ENCODE measurements around the gene THOC2. TPM values are rescaled to one million over a fixed set of nuclear protein-coding genes. Genes with fewer than 3 reads are reported as not detected.

Gene THOC2, protein sequence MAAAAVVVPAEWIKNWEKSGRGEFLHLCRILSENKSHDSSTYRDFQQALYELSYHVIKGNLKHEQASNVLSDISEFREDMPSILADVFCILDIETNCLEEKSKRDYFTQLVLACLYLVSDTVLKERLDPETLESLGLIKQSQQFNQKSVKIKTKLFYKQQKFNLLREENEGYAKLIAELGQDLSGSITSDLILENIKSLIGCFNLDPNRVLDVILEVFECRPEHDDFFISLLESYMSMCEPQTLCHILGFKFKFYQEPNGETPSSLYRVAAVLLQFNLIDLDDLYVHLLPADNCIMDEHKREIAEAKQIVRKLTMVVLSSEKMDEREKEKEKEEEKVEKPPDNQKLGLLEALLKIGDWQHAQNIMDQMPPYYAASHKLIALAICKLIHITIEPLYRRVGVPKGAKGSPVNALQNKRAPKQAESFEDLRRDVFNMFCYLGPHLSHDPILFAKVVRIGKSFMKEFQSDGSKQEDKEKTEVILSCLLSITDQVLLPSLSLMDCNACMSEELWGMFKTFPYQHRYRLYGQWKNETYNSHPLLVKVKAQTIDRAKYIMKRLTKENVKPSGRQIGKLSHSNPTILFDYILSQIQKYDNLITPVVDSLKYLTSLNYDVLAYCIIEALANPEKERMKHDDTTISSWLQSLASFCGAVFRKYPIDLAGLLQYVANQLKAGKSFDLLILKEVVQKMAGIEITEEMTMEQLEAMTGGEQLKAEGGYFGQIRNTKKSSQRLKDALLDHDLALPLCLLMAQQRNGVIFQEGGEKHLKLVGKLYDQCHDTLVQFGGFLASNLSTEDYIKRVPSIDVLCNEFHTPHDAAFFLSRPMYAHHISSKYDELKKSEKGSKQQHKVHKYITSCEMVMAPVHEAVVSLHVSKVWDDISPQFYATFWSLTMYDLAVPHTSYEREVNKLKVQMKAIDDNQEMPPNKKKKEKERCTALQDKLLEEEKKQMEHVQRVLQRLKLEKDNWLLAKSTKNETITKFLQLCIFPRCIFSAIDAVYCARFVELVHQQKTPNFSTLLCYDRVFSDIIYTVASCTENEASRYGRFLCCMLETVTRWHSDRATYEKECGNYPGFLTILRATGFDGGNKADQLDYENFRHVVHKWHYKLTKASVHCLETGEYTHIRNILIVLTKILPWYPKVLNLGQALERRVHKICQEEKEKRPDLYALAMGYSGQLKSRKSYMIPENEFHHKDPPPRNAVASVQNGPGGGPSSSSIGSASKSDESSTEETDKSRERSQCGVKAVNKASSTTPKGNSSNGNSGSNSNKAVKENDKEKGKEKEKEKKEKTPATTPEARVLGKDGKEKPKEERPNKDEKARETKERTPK (N-terminal part only)
- total RNA-seq, result 91.4 TPM

DNA sequence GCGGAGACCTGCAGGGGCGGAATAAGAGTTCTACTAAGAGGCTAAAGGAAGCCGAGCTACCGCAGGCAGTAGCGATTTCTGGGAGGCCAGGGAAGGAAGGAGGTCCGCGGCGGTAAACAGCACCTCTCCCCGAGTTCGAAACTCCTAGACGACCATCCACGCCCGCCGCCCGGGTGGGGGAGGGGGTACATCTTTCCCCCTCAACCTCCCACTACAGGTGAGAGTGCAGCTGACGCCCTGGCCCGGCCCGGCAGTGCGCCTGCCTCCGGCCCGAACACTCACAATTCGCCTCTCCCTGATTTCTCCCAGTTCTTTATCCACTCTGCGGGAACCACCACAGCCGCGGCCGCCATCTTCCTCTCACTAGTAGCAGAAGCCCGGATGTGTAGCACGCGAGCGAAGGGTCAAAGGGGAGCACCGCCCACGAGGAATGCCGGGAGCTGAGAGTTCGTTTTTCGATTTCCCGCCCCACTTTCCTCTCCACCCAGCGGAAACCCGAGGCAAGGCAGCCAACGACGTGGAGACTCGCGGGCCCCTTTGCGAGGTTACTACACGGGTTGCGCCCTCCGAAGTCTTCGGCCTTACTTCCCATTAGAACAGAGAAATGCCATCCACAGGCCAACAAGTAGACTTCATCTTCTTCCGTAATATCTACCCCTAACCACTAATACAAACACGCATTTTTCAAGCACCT, at the start of gene THOC2:
Gene THOC2, minus strand, starts transcription at position 383 of the 694 bp plus-strand sequence. Its CDS starts 30 bp downstream, at position 353.

Small RNAs within 50 kb of the gene (small RNA-seq; reads per million reads assigned to genes)
- gene AL030996.1 (ENCODE audit: low replicate concordance), result not detected
- not detected for gene RNU7-69P (ENCODE audit: low replicate concordance)

Other genes with a start within 250 kb of the THOC2 start
- 68.0 TPM for gene XIAP, start 127.0 kb upstream of the THOC2 start, total RNA-seq
- 104 TPM for gene STAG2, start 228.7 kb upstream of the THOC2 start, total RNA-seq

All from metanephros (tissue), 2 donors.